Ishikawa (cell line): Measurements from ENCODE around the gene NWD2.

ENCODE experiments used
- CREB1 ChIP-seq: IDR thresholded peaks from 2 replicates; pipeline ENCODE4 v1.6.1; 2012; ENCODE audit warnings: low read depth
- EGR1 ChIP-seq: IDR thresholded peaks from 2 replicates; pipeline ENCODE4 v1.6.1; 2012
- FOXM1 ChIP-seq: IDR thresholded peaks from 2 replicates; pipeline ENCODE4 v1.6.1; 2012; ENCODE audit warnings: low read depth, borderline replicate concordance
- MAX ChIP-seq: IDR thresholded peaks from 2 replicates; pipeline ENCODE4 v1.6.1; 2012
- REST ChIP-seq: IDR thresholded peaks from 2 replicates; pipeline ENCODE4 v1.6.1; 2012; ENCODE audit warnings: low read depth, mild to moderate bottlenecking
- TAF1 ChIP-seq: IDR thresholded peaks from 2 replicates; pipeline ENCODE4 v1.6.1; 2012; ENCODE audit warnings: low read depth, mild to moderate bottlenecking
- TCF12 ChIP-seq: IDR thresholded peaks from 2 replicates; pipeline ENCODE4 v1.6.1; 2012; ENCODE audit warnings: low read depth
- USF1 ChIP-seq: IDR thresholded peaks from 2 replicates; pipeline ENCODE4 v1.6.1; 2012
- YY1 ChIP-seq: IDR thresholded peaks from 2 replicates; pipeline ENCODE4 v1.6.1; 2012; ENCODE audit warnings: low read depth
- ZBTB7A ChIP-seq: IDR thresholded peaks from 2 replicates; pipeline ENCODE4 v1.6.1; 2012; ENCODE audit warnings: low read depth

NWD2 gene

GRCh38 chr4:37490391-37491347 lies 246.1 kb downstream of the NWD2 start:
- no peak for TF ChIP-seq FOXM1
- no peak for TF ChIP-seq REST
- no peak for TF ChIP-seq TCF12
- TF ChIP-seq MAX: no peak
- no peak for TF ChIP-seq TAF1
- TF ChIP-seq EGR1: no peak
- no peak for TF ChIP-seq USF1
- TF ChIP-seq CREB1: no peak
- TF ChIP-seq ZBTB7A: no peak
- TF ChIP-seq YY1: no peak
